Activated CD8-positive, alpha-beta memory T cell treated with anti-CD3 and anti-CD28 coated beads, Interleukin-2, amount 50 U/mL, for 24 hours (primary cell): Measurements from ENCODE around the gene ZC3H18.

Experiments used
- DNase-seq: peaks from one replicate; pipeline ENCODE4 v3.0.0-alpha.2; 2020; ENCODE audit errors: extremely low read depth

The ZC3H18 gene

DNA sequence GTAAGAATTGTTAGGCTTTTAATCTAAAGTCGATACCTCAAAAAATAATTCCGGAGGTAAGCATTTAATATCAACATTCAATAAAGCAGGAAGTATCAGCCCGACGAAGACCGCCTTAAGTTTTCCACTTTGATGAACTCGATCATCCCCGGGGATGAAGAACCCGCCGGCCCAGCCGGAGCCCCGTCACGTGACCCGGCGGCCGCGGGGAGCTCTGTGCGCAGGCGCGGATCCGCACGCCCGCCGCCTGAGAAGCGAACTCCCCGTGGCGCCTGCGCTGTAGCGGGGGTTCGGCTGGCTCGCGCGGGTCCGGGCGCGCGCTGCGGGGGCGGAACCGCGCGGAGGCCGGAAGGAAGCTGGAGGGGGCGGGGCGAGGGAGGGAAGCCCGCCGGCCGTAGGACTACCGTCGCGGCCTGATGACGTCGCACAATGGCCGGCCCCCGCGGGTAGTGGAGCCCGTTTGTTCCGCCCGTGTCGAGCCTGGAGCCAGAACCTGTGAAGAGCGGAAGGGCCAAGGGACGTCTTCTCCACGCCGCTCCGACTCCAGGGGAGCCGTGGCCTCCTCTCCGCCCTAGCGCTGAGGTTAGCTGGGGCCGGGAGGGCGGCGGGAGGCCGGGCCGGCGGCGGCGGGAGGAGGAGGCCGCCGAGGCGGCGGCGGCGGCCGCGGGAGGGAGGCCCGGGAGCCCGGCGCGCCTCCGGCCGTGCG, at the start of gene ZC3H18:
TSS of gene ZC3H18 (plus strand) at position 419 of the 706 bp plus-strand sequence. CDS start 6,721 bp downstream, outside the sequence.
- DNase-seq = peak; percentile 81

DNA sequence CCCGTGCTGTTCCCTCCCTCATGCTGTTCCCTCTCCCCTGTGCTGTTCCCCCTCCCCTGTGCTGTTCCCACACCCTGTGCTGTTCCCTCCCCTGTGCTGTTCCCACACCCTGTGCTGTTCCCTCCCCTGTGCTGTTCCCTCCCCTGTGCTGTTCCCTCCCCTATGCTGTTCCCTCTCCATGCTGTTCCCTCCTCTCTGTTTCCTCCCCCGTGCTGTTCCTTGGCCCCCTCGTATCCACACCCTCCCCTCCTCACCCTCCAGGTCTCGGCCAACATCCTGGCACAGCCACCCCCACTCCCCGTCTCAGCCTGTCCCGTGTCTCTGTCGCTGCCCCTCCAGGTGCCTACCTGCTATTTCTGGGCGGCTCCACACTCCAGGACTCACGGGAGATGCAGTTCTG, 48.5 kb upstream of the ZC3H18 start:
- no peak for DNase-seq

DNA sequence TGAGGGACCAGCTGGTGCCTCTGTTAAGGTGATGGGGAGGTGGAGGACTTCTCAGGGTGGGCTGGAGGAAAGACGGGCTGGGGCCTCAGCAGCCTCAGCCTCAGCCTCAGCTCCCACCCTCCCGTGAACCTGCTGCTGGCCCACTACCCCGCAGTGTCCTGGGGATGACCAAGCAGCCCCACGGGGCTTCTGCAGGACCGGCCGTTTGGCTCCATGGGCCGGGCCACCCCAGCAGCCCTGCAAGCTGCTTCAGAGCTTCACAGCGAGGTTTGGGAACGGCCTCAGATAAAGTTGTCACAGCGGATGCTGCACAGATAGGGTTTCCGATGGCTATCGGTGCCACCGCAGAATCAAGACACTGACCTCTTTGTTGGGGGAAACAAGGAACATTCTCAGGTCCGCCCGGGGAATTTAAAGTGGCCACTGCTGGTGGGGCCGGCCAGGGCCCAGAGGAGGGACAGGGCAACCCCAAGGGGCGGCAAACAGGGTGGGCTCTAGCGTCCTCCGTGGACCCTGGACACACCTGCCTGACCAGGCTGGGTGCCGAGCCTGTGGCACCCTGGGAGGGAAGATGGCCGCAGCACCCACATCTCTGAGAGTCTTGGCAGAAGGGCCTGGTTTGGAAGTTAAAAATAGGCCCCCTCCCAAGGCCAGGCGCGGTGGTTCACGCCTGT, 47.8 kb upstream of the ZC3H18 start:
- DNase-seq = no peak

DNA sequence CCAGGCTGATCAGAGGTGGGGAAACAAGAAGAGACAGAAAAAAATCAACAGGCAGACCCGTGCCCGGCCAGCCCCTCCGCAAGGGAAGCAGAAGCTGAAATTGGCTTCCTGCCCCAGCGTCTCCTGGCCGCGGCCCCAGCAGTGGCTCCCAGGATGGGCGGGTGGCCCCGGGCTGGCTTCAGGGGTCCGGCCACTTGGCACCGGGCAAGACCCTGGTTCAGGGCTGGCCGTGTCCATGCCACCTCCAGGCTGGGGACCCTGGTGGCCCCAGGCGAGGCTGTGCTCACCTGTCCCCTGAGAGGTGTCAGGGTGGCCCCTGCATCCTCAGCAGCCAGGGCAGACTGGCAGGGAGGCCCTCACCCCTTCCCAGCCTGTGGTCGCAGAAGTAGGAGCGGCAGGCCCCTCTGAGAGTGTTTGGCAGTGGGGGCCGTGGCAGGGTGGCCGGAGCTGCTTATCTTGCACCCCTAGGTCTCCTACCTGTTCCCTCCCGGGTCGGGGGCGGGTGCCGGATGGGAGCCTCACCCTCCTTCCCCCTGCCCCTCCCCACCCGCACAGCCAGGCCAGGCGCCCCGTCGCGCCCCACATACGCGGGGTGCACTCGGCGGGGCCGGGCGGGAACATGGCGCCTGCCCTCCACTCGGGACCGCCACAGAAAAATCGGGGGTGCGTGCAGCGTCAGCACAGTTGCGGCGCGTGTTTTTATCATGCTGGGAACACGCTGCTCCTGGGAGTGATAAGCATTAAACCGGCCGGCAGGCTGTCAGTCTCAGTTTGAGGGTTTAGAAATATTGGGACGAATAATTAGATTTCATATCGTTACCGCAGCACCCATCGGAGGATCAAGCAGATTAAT, 46.7 kb upstream of the ZC3H18 start:
- no peak for DNase-seq

DNA sequence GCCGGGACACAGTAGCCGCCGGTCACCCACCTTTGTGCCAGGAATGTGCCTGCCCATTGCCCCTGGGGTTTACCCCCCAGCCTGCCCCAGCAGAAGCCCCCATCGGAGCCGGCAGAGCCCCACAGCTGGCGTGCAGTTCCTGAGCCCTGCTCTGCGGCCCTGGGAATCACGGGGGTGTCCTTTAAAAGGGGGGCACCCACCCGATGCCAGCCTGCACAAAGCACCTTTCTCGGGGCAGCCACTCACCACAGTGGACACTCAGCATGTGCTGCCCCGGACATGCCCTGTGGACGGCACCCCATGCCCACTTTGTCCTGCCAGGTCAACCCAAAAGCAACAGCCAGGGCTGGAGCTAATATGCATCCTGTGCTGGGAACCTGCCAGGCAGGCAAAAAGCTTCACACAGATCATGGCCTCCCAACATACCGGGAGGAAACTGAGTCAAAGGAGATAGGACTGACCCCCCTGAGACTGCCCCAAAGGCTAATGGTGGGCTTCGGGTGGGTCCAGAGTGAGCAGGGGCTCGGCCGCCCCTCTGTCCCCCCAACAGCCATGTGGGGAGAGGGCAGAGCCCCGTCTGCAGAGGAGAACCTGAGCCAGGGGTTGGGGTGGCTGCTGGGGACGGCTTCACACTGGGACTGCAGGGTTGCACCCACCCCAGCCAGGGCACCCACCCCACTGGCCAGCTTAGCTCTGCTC, 45.8 kb upstream of the ZC3H18 start:
- DNase-seq = no peak

DNA sequence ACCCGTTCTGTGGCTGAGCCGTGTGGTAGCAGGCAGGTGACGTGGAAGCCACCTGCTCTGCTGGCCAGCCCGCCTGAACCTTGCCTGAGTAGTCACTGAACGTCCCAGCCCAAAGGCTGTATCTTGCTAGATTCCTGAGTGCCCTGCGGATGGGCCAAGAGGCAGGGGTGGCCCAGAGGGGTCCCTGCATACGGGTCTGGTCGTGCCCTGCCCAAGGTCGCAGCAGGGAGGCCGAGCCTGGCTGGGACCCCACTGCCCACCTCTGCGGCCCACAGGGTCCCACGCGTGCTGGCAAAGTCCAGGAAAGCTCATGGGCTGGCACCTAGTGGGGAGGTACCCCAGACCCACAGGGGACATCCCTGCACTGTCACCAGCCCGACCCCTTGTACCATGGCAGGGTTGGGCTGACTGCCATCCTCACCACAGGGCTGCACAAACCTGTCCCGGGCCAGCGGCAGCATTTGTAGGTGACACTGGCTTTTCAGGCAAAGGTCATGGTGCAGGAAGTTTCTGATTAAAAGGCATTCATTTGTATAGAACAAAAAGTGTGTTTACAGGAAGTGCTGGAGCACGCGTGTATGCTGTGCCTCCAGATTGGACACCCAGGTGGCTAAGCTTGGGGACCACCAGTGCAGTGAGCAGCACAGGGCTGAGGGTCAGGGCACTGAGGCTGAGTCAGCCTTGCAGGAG, 45.1 kb upstream of the ZC3H18 start:
- DNase-seq = no peak

DNA sequence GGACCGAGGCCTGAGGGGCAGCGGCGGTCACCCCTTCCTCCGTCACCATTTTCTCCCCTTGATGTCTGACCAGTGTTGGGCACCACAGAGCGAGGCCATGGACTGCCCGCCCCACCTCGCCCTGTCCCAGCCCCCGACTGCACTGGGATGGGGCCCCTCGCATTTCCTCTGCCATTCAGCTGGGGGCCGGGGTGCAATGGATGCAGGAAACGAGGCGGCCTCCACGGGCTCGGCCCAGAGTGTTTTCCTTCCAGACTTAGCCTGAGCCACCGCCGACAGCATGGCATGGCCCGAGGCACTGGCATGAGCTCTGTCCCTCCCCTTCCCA, 44.6 kb upstream of the ZC3H18 start:
- DNase-seq = no peak

DNA sequence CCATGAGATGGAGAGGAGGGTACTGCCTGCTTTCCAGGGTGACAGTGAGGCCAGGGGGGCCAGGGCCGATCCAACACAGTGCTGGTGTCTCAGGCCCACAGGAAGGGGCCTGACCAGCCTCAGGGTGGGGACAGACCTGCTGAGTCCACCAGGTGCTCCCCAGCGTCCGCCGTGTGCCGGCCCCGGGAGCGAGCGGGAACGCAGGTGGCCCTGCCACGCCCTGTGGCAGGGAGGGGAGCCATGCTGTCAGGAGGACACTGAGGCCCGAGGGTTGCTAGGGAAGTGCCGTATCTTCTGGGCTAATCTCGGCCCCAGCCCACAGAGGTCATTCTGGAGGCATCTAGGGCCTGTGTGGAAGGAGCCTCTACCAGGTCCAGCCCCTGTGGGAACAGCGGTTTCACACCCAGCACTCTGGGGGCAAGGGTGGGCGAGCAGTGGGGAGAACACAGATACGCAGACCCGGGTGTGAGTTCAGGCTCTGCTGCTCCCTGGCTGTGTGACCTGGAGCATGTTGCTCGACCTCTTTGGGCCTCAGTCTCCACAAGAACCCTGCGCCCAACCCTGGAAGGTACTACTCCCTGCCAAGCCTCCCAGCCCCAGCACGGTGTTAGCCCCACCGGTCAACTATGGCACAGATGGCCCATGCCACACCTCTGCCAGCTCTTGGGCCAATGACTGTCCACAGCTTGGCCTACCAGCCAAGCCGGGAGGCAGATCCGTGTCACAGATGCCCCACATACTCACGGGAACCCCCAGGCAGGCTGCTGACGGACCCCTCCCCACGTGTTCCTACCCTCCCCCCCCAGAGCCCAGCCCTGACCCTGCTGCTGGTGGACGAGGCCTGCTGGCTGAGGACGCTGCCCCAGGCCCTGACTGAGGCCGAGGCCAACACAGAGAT, 43.9 kb upstream of the ZC3H18 start:
- no peak for DNase-seq

DNA sequence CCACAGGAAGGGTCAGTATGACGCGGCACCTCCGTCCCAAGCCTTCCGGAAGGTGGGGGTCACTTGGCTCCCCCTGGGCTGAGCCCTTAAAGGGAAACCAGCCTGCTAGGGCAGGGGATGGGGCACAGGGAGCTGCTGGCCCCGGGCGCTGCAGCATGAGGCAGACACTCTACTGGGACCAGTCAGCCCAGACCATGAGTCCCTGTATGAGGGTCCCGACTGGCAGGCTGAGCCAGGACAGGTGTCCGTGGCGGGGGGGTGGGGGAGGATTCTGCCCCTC, 43.4 kb upstream of the ZC3H18 start:
- DNase-seq = no peak

DNA sequence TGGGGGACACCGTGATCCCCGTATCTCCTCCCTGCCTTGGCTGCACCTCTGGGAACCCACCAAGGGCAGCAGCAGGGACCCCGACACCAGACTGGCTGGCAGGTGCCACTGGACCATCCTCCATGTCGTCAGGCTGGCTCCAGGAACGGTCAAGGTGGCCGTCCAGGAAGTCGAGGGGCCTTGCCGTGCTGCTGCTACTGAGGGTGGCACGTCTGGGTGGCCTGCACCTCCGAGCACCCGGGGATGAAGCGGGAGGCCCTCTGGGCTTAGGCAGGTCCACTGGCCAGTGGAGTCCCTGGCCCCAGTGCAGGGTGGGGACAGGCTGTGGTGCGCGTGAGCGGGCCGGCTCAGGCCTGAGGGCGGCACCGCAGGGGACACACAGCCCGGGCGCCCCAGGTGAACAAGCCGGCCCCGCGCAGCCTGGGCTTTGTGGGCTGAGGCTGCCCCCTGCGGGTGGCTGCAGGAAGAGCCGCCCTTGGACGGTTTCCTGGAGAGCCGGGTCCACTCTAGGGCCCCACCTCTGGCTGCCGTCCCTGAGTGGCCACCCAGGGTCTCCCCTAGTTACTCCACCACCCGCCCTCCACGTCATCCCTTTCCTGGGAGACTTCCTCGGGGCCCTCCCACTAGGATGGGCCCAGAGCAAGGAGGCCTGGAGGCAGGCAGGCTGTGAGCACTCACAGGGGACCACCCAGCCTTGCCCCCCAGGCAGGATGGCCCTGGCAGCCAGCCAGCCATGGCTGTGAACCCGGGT, 42.8 kb upstream of the ZC3H18 start:
- DNase-seq = no peak

DNA sequence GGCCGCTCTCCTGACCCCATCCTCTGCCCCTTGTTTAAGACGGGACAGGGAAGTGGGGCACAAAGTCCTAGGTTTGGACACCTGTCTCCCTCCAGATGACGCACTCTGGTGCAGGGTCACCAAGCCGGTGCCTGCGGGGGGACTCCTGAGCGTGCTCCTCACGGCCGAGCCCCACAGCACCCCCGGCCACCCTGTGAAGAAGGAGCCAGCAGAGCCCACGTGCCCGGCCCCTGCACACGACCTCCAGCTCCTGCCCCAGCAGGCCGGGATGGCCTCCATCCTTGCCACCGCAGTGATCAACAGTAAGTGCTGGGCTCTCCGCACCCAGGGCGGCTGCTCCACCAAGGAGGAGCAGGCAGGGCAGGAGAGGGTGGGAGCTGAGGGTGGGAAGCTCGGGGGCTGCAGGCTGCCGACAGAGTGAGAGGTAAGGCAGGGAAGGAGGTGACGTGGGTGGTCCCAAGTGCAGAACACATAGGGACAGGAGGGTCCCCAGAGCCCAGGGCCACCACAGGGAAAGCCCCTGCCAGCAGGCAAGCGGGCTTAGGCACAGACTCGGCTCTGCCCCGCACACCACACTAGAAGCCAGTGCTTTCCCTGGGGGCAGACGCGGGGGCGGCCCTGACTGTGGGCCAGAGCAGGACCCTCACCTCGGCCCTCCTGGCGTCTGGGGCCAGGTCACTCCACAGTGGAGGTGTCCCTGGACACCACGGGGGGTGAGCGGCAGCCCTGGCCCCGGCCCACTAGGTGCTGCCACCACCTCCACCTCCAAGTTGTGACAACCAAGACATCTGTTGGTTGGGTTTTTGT, 42.1 kb upstream of the ZC3H18 start:
- DNase-seq = no peak

DNA sequence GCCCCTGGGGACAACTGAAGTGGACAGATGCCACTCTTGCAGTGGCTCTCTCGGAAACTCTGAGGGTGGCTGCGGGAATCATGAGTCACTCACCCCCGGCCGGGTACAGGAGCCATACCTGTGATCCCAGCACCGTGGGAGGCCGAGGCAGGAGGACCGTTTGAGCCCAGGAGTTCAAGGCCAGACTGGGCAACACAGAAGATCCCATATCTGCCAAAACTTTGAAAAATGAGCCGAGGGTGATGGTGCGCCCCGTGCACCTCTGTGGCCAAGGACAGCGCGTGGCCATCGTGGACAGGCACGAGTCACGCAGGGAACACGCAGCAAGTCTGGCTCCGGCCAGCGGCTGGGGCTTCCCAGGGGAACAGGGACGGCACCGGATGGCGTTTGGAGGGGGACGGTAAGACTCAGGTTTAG, 41.3 kb upstream of the ZC3H18 start:
- no peak for DNase-seq

DNA sequence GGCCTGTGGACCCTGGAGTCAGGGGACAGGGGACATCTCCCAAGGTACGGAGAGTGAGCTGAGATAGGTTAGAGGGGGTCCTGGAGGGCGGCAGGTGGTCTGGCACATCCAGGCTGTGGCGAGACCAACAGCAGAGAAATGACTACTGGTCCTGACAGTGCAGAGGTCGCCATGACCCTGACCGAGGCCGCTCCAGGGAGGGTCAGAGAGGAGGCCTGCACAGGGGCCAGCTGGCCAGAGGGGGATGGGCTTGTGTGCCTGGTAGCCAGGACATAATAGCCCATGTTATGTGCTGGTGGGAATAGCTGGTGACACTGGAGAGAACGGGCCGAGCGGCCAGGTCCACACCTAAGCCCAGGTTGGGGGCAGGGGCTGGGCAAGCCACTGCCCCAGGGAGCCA, 40.6 kb upstream of the ZC3H18 start:
- no peak for DNase-seq

DNA sequence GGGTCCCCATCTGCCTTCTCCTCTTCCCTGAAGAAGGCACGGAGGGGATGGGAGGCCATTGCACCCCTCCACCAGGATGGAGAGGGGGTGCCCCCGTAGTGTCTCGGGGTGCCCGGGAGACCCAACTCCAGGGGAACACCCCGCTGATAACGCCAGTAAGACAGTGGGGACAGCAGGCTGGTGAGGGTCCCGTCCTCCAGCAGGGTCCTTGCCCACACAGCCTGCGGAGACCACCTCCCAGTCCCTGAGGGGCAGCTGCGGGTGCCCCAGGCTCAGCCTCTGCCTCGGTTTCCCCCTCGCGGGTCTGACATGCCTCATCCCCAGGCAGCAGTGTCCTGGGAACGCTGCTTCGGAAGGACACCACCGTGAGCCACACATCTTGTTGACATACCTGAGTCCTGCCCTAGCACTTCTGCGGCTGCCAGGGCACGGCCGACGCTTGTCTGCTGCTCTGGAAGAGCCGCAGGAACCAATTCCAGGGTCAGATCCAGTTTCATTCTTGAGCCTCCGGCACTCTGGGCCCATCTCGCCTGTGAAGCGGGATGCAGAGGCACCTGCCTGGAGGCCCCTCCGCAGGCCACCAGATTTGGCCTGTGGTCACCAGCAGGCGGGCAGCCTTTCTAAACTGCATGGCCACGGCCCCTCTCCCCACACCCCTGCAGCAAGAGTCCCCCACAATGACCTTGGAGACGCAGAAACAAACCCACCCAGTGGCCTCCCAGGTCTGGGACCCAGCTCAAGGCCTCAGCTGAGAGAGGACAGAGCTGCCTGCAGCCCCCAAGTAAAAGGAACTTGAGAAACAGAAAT, 39.9 kb upstream of the ZC3H18 start:
- DNase-seq = no peak

DNA sequence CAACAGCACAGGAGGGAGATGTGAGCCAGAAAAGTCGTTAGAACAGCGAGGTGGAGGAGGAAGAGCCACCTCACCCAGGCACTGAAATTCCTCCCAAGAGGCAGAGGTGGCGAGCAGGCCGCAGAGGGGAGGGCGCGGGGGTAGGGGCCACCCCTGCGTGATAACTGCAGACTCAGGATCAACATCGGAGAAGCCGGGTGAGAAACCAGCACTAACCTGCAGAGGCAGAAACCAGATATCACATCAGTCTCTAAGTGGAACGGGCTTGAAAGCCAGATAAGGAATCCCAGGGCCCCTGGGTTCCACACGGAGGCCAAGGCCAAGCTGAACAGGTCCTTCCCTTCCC, 39.4 kb upstream of the ZC3H18 start:
- DNase-seq = no peak

DNA sequence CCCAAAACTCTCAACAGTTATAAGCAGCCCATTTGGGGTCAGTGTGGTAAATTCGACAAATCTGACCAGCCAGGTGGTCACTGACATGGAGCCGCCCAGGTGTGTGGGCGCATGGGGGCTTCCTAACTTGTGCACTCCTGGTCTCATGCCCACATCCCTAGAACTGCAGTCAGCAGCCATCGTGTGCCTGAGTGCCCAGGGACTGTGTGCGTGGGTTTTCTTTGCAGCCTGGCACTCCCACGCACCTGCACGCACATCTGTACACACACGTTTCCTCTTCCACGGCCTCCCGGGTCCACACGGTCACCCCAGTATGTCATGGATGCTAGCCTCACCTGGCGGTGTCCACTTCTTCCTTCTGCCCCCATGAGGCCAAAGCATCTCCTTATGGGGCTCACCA, 38.9 kb upstream of the ZC3H18 start:
- no peak for DNase-seq

DNA sequence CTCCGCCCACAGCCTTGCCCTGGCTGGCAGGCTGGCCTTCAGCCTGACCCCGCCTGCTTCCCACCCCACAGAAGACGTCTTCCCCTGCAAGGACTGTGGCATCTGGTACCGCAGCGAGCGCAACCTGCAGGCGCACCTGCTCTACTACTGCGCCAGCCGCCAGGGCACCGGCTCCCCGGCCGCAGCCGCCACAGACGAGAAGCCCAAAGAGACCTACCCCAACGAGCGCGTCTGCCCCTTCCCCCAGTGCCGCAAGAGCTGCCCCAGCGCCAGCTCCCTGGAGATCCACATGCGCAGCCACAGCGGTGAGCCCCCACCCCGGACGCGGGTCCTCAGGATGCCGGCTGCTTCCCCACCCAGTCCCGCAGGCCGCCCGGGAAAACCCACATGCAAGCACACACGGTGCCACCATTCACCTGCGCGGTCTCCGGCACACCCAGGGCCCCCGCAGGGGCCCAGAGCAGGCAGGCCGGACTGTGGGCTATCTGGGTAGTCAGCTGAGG, 38.2 kb upstream of the ZC3H18 start:
- no peak for DNase-seq
